OCI-LY1 (cell line): ENCODE data around the gene JAKMIP2.

Source experiments
- EZH2 ChIP-seq: fragments of 200-600 bp; sonication (generic), shearing (Covaris generic); IDR thresholded peaks from 2 replicates; pipeline ENCODE4 v1.8.0; 2017; ENCODE audit warnings: borderline replicate concordance, mixed run types, mild to moderate bottlenecking, antibody characterized with exemption, low read length, moderate library complexity, mixed read lengths
- TF ChIP-seq, protein P1 (sequence below): fragments of 200-600 bp; sonication (generic), shearing (Covaris generic); IDR thresholded peaks from 2 replicates; pipeline ENCODE4 v1.5.1; 2017; ENCODE audit warnings: mild to moderate bottlenecking, antibody characterized with exemption, low read length, moderate library complexity, mixed read lengths

DNA sequence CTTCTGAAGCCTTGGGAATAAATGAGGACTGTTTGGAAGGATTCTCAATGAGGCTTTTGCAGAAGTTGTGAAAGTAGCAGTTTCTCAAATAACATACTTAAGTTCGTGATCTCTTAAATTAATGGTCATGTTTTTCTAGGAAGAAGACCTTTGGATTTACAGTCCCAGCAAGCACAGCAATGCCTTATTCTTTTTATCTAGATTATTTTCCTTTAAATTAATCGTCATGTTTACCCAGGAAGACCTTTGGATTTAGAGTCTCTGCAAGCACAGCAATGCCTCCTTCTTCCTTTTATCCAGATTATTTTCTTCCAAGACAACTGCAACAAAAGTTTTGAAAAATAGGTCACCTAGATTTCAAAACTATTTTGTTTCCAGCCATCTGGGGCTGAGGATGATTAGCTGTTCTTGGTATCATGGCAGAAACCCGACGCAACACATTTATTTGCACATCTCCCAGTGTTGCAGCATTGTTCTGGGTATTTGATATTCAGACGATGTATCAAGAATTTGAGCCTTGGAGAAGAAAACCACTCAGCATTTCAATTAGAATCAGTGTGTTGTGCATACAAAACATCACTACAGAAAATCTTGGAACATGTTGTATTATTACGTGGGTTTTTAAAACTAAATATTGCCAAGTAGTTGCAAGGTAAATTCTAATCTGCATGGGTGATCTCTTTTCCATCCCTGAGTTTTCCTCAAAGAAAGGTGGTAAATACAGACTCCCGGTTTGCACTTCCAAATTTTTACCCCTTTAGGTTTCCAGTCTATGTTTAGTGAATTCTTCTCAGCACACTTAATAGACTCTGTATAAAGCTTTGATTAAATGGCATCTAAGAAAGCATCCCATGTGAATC is 50.9 kb downstream of the JAKMIP2 start:
- TF ChIP-seq, protein P1, sequence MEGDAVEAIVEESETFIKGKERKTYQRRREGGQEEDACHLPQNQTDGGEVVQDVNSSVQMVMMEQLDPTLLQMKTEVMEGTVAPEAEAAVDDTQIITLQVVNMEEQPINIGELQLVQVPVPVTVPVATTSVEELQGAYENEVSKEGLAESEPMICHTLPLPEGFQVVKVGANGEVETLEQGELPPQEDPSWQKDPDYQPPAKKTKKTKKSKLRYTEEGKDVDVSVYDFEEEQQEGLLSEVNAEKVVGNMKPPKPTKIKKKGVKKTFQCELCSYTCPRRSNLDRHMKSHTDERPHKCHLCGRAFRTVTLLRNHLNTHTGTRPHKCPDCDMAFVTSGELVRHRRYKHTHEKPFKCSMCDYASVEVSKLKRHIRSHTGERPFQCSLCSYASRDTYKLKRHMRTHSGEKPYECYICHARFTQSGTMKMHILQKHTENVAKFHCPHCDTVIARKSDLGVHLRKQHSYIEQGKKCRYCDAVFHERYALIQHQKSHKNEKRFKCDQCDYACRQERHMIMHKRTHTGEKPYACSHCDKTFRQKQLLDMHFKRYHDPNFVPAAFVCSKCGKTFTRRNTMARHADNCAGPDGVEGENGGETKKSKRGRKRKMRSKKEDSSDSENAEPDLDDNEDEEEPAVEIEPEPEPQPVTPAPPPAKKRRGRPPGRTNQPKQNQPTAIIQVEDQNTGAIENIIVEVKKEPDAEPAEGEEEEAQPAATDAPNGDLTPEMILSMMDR = no peak
- TF ChIP-seq EZH2 = no peak
